Endodermal cell (in vitro differentiated cells): ENCODE data around the gene P2RX7. TPM values are rescaled to one million over a fixed set of nuclear protein-coding genes. Genes with fewer than 3 reads are reported as not detected.

Source experiments
- DNase-seq: peaks from one replicate; pipeline ENCODE4 v3.0.0-alpha.2; 2017
- H3K27ac ChIP-seq: 2 replicates; pipeline ENCODE4 v1.5.1; 2013; ENCODE audit warnings: mild to moderate bottlenecking, low read depth, low read length, moderate library complexity
- H3K27me3 ChIP-seq: 2 replicates; pipeline ENCODE4 v1.6.1; 2013; ENCODE audit warnings: mild to moderate bottlenecking, low read length, moderate library complexity; ENCODE audit not compliant: insufficient read depth, control insufficient read depth, poor library complexity, severe bottlenecking
- H3K36me3 ChIP-seq: 2 replicates; pipeline ENCODE4 v1.7.0; 2013; ENCODE audit warnings: mild to moderate bottlenecking, low read length, moderate library complexity; ENCODE audit not compliant: control insufficient read depth, insufficient read depth
- H3K4me1 ChIP-seq: one replicate; pipeline ENCODE4 v1.7.0; 2013; ENCODE audit warnings: low read length; ENCODE audit not compliant: control insufficient read depth, insufficient read depth
- H3K4me3 ChIP-seq: 2 replicates; pipeline ENCODE4 v1.5.1; 2013; ENCODE audit warnings: mild to moderate bottlenecking, low read length, moderate library complexity
- H3K9ac ChIP-seq: 2 replicates; pipeline ENCODE4 v1.6.1; 2013; ENCODE audit warnings: mild to moderate bottlenecking, low read length, moderate library complexity; ENCODE audit not compliant: poor library complexity, severe bottlenecking; ENCODE audit errors: extremely low read depth
- H3K9me3 ChIP-seq: 2 replicates; pipeline ENCODE4 v1.6.1; 2013; ENCODE audit warnings: mild to moderate bottlenecking, low read length, moderate library complexity; ENCODE audit not compliant: control insufficient read depth
- H3K27ac Mint-ChIP-seq: 2 replicates; pipeline ENCODE4 v1.8.0; 2020; ENCODE audit warnings: mixed read lengths
- H3K27me3 Mint-ChIP-seq: 2 replicates; pipeline ENCODE4 v1.8.0; 2021; ENCODE audit warnings: mild to moderate bottlenecking, mixed read lengths; ENCODE audit not compliant: insufficient read depth
- H3K36me3 Mint-ChIP-seq: 2 replicates; pipeline ENCODE4 v1.8.0; 2020; ENCODE audit warnings: low read depth, mixed read lengths
- H3K4me1 Mint-ChIP-seq: 2 replicates; pipeline ENCODE4 v1.8.0; 2020; ENCODE audit warnings: mixed read lengths
- H3K4me3 Mint-ChIP-seq: 2 replicates; pipeline ENCODE4 v1.8.0; 2020; ENCODE audit warnings: mild to moderate bottlenecking, moderate library complexity, mixed read lengths
- H3K9me3 Mint-ChIP-seq: 2 replicates; pipeline ENCODE4 v1.8.0; 2020; ENCODE audit warnings: mild to moderate bottlenecking, mixed read lengths
- WGBS, 2 experiments: methylation state at CpG; one replicate each; pipeline versions ENCODE4 v1.1.5 to v1.1.7; 2013; ENCODE audit warnings: missing lambda C conversion rate in 2 of 2, mixed read lengths in 1 of 2; ENCODE audit not compliant: insufficient coverage in 1 of 2, insufficient read length in 1 of 2; 5-methylcytosine and 5-hydroxymethylcytosine counted together
- total RNA-seq, 2 donors: library from RNA; stranded (reverse); fragmentation: NEBNext Ultra II Directional in 1 of 2; extraction: Animal tissue kit (Norgen Biotek cat#: 25700) in 1 of 2; gene quantifications; 2 replicates in 1 of 2; 3 replicates in 1 of 2; pipeline ENCODE4 v1.2.1, GENCODE V29; 2021
- TF ChIP-seq, protein P1 (sequence below): fragments of 200-600 bp; sonication (generic); conservative IDR thresholded peaks from 2 replicates; pipeline ENCODE4 v1.5.0; 2021; ENCODE audit warnings: antibody characterized with exemption, mild to moderate bottlenecking

Gene P2RX7
- total RNA-seq, 2 donors from 2014 or later, result 0.18 TPM; not detected in 1

DNA sequence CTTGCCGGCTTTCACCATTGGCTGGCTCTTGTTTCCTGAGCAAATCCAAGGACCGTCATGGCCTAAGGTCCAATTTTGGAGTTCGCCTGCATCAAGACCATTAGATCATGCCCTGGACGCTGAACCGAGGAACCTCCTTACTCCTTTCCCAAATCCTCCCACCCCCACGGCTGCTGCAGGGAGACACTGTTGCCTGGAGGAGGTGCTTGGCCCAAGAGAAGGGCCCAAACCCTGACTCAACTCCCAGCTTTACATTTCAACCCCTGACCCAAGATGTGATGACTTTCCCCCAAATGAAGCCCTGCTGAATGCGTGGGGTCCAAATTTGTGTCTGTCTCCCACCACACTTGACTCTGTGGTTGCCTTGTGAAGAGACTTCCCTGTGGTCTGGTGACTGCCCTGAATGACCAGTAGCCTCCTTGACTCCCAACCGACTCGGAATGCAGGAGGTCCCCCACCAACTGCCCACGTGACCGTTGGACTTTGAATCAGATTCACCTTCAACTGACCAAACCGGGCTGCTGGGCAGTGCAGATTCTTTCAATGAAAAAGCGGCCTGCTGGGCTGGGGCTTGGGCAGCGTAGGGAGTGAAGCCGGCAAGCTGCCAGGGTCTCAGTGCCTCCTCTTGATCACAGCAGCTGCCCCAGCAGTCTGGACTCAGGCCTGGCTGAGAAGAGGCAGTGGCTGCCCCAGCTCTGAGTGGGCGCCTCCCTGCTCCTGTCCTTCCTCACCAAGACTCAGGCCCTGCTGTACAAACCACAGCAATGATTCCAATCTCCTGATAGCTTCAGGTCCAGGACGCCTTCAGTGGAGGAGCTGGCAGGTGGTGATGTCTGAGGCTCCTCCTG is 46.9 kb upstream of the P2RX7 start:
- Mint-ChIP-seq H3K4me3 (no peak overlapping the region), H3K27ac (no peak overlapping the region), H3K9me3 (no peaks in the 10 kb centered on the region), H3K36me3 (no peaks in the 10 kb centered on the region), H3K4me1 (no peaks in the 10 kb centered on the region), H3K27me3 (peaks cover 9% of the 10 kb centered on the region)
- no peak overlapping the region for H3K27ac ChIP-seq
- TF ChIP-seq, protein P1, sequence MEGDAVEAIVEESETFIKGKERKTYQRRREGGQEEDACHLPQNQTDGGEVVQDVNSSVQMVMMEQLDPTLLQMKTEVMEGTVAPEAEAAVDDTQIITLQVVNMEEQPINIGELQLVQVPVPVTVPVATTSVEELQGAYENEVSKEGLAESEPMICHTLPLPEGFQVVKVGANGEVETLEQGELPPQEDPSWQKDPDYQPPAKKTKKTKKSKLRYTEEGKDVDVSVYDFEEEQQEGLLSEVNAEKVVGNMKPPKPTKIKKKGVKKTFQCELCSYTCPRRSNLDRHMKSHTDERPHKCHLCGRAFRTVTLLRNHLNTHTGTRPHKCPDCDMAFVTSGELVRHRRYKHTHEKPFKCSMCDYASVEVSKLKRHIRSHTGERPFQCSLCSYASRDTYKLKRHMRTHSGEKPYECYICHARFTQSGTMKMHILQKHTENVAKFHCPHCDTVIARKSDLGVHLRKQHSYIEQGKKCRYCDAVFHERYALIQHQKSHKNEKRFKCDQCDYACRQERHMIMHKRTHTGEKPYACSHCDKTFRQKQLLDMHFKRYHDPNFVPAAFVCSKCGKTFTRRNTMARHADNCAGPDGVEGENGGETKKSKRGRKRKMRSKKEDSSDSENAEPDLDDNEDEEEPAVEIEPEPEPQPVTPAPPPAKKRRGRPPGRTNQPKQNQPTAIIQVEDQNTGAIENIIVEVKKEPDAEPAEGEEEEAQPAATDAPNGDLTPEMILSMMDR, result no peak
- H3K9me3 ChIP-seq, result no peaks in the 10 kb centered on the region
- H3K4me1 ChIP-seq, result no peaks in the 10 kb centered on the region
- no peak overlapping the region for H3K4me3 ChIP-seq
- DNase-seq, result no peak
- H3K36me3 ChIP-seq, result no peaks in the 10 kb centered on the region
- 96% methylated on average over 15 to 17 of the region's 17 CpGs for WGBS, 2 experiments
- no peak overlapping the region for H3K9ac ChIP-seq
- no peaks in the 10 kb centered on the region for H3K27me3 ChIP-seq

DNA sequence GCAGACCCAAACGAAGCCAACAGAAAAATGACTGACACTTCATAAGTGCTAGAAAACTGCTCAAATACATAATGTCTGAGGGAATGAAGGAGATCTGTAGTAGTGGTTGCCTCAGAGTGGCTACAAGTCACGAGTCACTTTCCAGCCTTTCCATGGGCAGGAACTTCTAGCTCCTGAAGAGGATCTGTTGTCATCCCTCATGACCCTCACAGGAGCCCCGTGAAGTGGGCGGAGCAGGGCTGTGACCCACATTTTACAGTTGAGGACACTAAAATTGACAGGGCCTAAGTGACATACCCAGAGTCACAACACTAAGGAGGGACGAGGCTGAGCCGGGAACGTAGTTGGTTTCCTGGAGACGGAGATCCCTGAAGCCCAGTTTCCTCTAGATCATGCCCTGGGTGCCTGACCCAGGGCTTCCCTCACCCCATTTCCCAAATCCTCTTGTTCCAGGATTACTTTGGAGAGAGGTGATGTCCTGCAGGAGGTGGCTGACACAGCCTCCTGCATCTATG is 45.8 kb upstream of the P2RX7 start:
- 89 to 100% methylated on average over 4 to 8 of the region's 8 CpGs for WGBS, 2 experiments
- H3K27me3 Mint-ChIP-seq, result peaks cover 12% of the 10 kb centered on the region

DNA sequence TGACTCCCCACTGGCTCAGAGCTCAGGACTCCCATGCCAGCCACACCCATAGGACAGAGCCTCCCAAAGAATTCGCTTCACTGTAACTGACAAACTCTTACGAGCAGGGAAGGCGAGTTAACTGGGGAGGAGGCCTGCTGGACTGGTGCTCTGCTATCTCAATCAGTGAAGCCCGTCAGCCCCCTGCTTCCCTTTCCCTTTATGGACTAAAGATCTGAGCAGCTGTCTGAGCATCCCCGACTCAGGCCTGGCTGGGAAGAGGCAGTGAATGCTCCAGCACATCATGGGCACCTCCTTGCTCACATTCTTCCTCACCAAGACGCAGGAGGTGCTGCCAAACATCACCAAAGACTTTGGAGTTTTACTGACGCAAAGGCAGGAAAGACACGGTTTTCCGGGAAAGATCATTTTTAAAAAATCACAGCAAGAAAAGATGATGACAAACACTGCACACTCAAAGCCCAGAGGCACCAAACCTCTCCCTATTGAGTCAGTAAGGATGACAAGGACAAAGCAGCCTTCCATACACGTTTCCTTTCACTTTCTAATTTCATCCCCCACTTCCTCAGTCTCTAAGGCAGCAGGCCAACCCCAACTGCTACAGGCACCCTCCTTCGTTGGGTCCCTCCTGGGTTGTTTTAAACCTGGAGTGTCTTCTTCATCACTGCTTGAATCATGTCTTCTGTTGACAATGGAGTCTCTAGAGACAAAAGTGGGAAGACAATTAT is 45.0 kb upstream of the P2RX7 start:
- TF ChIP-seq, protein P1, result no peak
- Histone ChIP-seq H3K9me3 (no peaks in the 10 kb centered on the region), H3K4me1 (no peaks in the 10 kb centered on the region), H3K4me3 (no peak overlapping the region), H3K27ac (no peak overlapping the region), H3K36me3 (no peaks in the 10 kb centered on the region), H3K27me3 (no peaks in the 10 kb centered on the region), H3K9ac (no peak overlapping the region)
- Mint-ChIP-seq H3K27ac (no peak overlapping the region), H3K4me3 (no peak overlapping the region), H3K9me3 (no peaks in the 10 kb centered on the region), H3K36me3 (no peaks in the 10 kb centered on the region), H3K27me3 (peaks cover 17% of the 10 kb centered on the region), H3K4me1 (no peaks in the 10 kb centered on the region)
- DNase-seq, result no peak
- WGBS, 2 experiments, result 76 to 87% methylated on average over 6 to 11 of the region's 11 CpGs

More for the DNA sequence above, 45.8 kb upstream of the P2RX7 start:
- Histone ChIP-seq H3K27ac (no peak overlapping the region), H3K4me3 (no peak overlapping the region), H3K9ac (no peak overlapping the region), H3K27me3 (no peaks in the 10 kb centered on the region), H3K4me1 (no peaks in the 10 kb centered on the region), H3K9me3 (no peaks in the 10 kb centered on the region), H3K36me3 (no peaks in the 10 kb centered on the region)
- TF ChIP-seq, protein P1, result no peak
- no peak overlapping the region for H3K27ac Mint-ChIP-seq
- no peak for DNase-seq
- H3K36me3 Mint-ChIP-seq, result no peaks in the 10 kb centered on the region
- no peaks in the 10 kb centered on the region for H3K9me3 Mint-ChIP-seq
- H3K4me3 Mint-ChIP-seq, result no peak overlapping the region
- no peaks in the 10 kb centered on the region for H3K4me1 Mint-ChIP-seq
